RWPE1 (cell line): Measurements from ENCODE around the gene ZFYVE27.

Experiments used
- CTCF ChIA-PET: fragments of 350-600 bp; sonication (Branson Sonifier 250); formaldehyde crosslinking; extraction: SDS; loops from one replicate; lab custom pipeline; 2021; lab: Yijun Ruan, JAX
- POLR2A ChIA-PET: fragments of 400-600 bp; formaldehyde crosslinking; extraction: SDS; loops from one replicate; lab custom pipeline; 2020; ENCODE audit warnings: antibody characterized with exemption; ENCODE audit not compliant: low non-redundant PET; lab: Yijun Ruan, JAX
- DNase-seq: peaks from one replicate; pipeline ENCODE4 v3.0.0; 2012; ENCODE audit warnings: low spot score
- H3K27ac ChIP-seq: fragments of 450-650 bp; 2 replicates; pipeline ENCODE4 v1.5.1; 2017
- CTCF ChIP-seq: fragments of 450-650 bp; conservative IDR thresholded peaks from 2 replicates; pipeline ENCODE4 v1.5.1; 2017; ENCODE audit warnings: low read depth, mild to moderate bottlenecking

ZFYVE27 gene

GRCh38 chr10:97781618-97782331 is 44.8 kb downstream of the ZFYVE27 start:
- POLR2A ChIA-PET = no interaction called here
- CTCF ChIA-PET = interaction anchor here (0.7 to 1.0 kb wide), 3 partner anchors 10 to 73 kb away, joined by 3 to 4 read pairs (median 3); no protein-coding TSS in a partner anchor
- H3K27ac ChIP-seq = no peak overlapping the region
- TF ChIP-seq CTCF = no peak
- no peak for DNase-seq

GRCh38 chr10:97782455-97783228 is 45.7 kb downstream of the ZFYVE27 start:
- no peak for TF ChIP-seq CTCF
- no peak for DNase-seq
- no peak overlapping the region for H3K27ac ChIP-seq
- ChIA-PET POLR2A (no interaction called here), CTCF (interaction anchor here (0.6 to 0.7 kb wide), 2 partner anchors 10 to 73 kb away, joined by 3 read pairs; no protein-coding TSS in a partner anchor)

GRCh38 chr10:97784200-97784810 is 47.4 kb downstream of the ZFYVE27 start:
- CTCF ChIA-PET = interaction anchor here (0.6 to 0.7 kb wide), 3 partner anchors 21 to 240 kb away, joined by 5 to 8 read pairs (median 5); no protein-coding TSS in a partner anchor
- H3K27ac ChIP-seq = no peak overlapping the region
- no peak for TF ChIP-seq CTCF
- no peak for DNase-seq
- POLR2A ChIA-PET = no interaction called here

- no peak overlapping the region for H3K27ac ChIP-seq
- no peak for TF ChIP-seq CTCF
Measured at GRCh38 chr10:97785231-97785630, 48.3 kb downstream of the ZFYVE27 start.

GRCh38 chr10:97785731-97786130 is 48.8 kb downstream of the ZFYVE27 start:
- no peak for DNase-seq
- ChIA-PET CTCF (interaction anchor here (0.6 to 2.7 kb wide), 2 partner anchors 83 to 100 kb away, joined by 3 to 7 read pairs; no protein-coding TSS in a partner anchor), POLR2A (interaction anchor here (0.6 kb wide), 1 partner anchor 85 kb away, joined by 3 read pairs; no protein-coding TSS in a partner anchor)

More at GRCh38 chr10:97785231-97785630, 48.3 kb downstream of the ZFYVE27 start:
- DNase-seq = no peak
- ChIA-PET CTCF (interaction anchor here (2.7 kb wide), 1 partner anchor 84 kb away, joined by 7 read pairs; no protein-coding TSS in a partner anchor), POLR2A (no interaction called here)

More at GRCh38 chr10:97785731-97786130, 48.8 kb downstream of the ZFYVE27 start:
- TF ChIP-seq CTCF = no peak
- H3K27ac ChIP-seq = no peak overlapping the region
